A549 treated with GW870086 at 1 μM for 4 hours (cell line): ENCODE results near the gene RNU2-1. TPM values are rescaled to one million over a fixed set of nuclear protein-coding genes. Genes with fewer than 3 reads are reported as not detected.

Source experiments
- total RNA-seq: library from RNA; stranded (reverse); fragments of 200-300 nt; extraction: Qiagen RNA extraction; gene quantifications from 5 replicates; pipeline ENCODE4 v1.2.3, GENCODE V29; 2022; ENCODE audit warnings: low read depth

Gene RNU2-1
- not detected in 5 replicates for total RNA-seq

DNA sequence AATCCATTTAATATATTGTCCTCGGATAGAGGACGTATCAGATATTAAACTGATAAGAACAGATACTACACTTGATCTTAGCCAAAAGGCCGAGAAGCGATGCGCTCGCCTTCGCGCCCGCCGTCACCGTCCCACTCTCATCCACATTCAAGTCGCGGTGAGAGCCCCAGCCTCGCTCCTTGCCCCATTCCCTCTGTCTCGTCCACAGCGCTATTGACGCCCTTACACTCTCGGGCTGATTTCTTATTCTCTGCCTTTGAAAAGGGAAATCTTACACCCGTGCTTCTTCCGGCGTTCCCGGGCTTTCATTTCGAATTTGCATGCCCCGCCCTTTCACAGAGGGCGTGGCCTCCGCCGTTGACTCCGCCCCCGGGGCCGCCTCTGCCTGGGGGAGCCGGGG is at the start of gene RNU2-1:
RNU2-1 (minus strand) TSS at position 101 of the 400 bp plus-strand sequence.

DNA sequence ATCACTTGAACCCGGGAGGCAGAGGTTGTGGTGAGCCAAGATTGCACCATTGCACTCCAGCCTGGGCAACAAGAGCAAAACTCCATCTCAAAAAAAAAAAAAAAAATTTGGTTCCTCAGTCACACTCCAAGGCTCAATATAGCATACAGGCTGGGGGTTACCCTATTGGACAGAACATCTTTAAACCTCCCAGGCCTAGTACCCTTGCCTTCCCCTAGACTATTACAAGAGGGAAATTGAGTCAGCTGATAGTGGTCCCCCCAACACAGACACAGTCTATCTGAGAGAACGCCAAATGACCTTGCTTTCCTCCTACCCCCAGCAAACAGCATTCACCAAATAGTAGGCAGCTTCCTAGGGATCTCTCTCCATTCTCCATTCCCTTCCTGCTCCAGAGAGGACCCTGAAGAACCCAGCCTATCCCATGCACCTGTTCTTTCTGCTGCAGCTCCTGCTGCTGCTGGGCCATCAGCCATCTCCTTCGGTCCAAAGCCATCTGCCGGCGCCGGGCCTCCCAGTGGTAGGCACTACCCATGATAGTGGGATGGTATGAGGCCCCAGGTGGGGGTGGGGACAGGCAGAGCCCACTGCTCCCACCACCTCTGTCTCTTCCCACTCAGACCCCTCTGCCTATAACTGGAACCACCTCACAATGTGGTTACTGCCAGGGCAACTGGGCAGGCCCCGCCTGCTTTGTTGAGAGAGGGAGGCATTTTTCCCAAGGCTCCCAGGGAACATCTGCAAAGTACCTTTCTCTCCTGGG is 5.6 kb downstream of the RNU2-1 start, which contains the start of gene CCDC200:
CCDC200 (minus strand) TSS at position 604 of the 763 bp plus-strand sequence; CDS start at position 535, 69 bp downstream.

DNA sequence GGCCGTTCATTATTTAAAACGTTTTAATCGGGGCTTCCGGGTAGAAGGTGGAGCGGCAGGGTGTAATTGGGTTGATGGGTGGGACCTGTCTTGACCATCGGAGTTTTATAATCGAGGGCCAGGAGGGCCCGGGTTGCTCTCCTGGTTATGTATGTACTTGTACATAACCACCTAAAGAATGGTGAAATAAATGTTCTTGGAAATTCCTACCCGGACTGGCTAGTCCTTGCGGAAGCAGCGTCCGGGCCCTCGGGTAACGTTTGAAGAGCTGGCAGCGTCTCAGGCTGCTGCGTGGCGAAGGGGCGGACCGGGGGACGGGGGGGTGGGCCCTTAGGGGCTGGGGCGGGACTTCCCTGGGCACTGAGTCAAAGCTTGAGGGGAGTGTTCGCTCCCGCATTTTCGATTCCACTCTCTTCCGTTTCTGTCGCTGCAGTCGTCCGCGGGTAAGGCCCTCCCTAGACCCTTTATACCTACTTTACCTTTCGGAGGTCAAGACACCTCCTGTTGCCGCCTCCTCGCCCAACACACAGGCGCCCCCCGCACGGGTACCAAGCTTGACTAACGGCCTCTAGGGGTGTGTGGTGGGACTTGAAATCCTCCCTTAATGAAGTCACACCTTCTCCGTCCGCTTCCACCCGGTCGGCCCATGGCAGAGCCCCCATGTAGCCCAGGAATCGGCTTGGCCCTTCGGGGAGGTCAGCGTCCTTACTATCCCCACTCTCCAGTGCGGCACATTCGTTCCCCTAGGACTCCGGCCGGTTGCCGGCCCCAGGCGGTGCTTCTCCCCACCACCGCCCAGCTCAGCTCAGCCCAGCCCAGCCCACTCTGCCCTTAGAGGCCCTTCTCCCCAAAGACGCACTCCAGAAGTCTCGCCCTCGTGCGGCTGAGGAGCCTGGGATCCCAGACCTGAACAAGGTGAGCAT is 22.0 kb downstream of the RNU2-1 start, which contains the start of gene TMEM106A:
TMEM106A (plus strand) TSS at position 396 of the 923 bp plus-strand sequence. CDS start 1,167 bp downstream, outside the sequence.

Other genes with a start within 250 kb of the RNU2-1 start
- gene RPL27, start 235.6 kb downstream of the RNU2-1 start, total RNA-seq, result 2,973 to 3,984 TPM (median 3,050 TPM) in 5 replicates
- 18.2 to 21.6 TPM (median 18.9 TPM) in 5 replicates for gene IFI35, start 227.2 kb downstream of the RNU2-1 start, total RNA-seq
- gene VAT1, start 211.6 kb downstream of the RNU2-1 start, total RNA-seq, result 211 to 235 TPM (median 231 TPM) in 5 replicates
- gene RND2, start 208.7 kb downstream of the RNU2-1 start, total RNA-seq, result 0.07 to 0.29 TPM (median 0.17 TPM) in 5 replicates
- gene BRCA1, start 108.6 kb downstream of the RNU2-1 start, total RNA-seq, result 21.8 to 26.1 TPM (median 23.4 TPM) in 5 replicates
- 29.1 to 41.6 TPM (median 39.5 TPM) in 5 replicates for gene NBR1, start 62.8 kb downstream of the RNU2-1 start, total RNA-seq
- gene TMEM106A, start 22.1 kb downstream of the RNU2-1 start, total RNA-seq, result 0.77 to 1.5 TPM (median 0.94 TPM) in 5 replicates
- gene CCDC200, start 5.4 kb downstream of the RNU2-1 start, total RNA-seq, result not detected in 5 replicates
- gene ARL4D, start 165.0 kb upstream of the RNU2-1 start, total RNA-seq, result 25.3 to 36.6 TPM (median 30.2 TPM) in 5 replicates
- gene DHX8, start 250.0 kb upstream of the RNU2-1 start, total RNA-seq, result 39.4 to 45.8 TPM (median 42.1 TPM) in 5 replicates